WERI-Rb-1 (cell line): ENCODE measurements around the gene MYO1B.

ENCODE experiments used
- DNase-seq: peaks from one replicate; pipeline ENCODE4 v3.0.0-alpha.2; 2020
- H3K27ac ChIP-seq: fragments of 250-450 bp; sonication (Bioruptor Pico); 2 replicates; pipeline ENCODE4 v1.5.1; 2020; ENCODE audit warnings: mild to moderate bottlenecking, moderate library complexity
- H3K27me3 ChIP-seq: fragments of 250-450 bp; sonication (Bioruptor Pico); 2 replicates; pipeline ENCODE4 v1.5.1; 2021; ENCODE audit warnings: mild to moderate bottlenecking, low read depth, moderate library complexity; ENCODE audit not compliant: insufficient read depth, severe bottlenecking
- H3K36me3 ChIP-seq: fragments of 250-450 bp; sonication (Bioruptor Pico); 2 replicates; pipeline ENCODE4 v1.5.1; 2020; ENCODE audit warnings: mild to moderate bottlenecking, moderate library complexity
- H3K4me3 ChIP-seq: 2 replicates; pipeline ENCODE4 v1.5.1; 2011; ENCODE audit warnings: low read depth, mild to moderate bottlenecking, control low read depth, low read length
- H3K9me3 ChIP-seq: fragments of 250-450 bp; sonication (Bioruptor Pico); 2 replicates; pipeline ENCODE4 v1.5.1; 2021; ENCODE audit warnings: mild to moderate bottlenecking, moderate library complexity; ENCODE audit not compliant: severe bottlenecking
- CTCF ChIP-seq: IDR thresholded peaks from 2 replicates; pipeline ENCODE4 v1.5.1; 2011; ENCODE audit warnings: low read depth, mild to moderate bottlenecking, control low read depth, inconsistent platforms, low read length

The MYO1B gene

GRCh38 chr2:191318729-191319078 lies 73.5 kb downstream of the MYO1B start:
- no peaks in the 10 kb centered on the region for H3K36me3 ChIP-seq
- no peaks in the 10 kb centered on the region for H3K27me3 ChIP-seq
- no peak overlapping the region for H3K27ac ChIP-seq
- no peak for DNase-seq
- no peak overlapping the region for H3K4me3 ChIP-seq
- no peaks in the 10 kb centered on the region for H3K9me3 ChIP-seq
- no peak for TF ChIP-seq CTCF

- Histone ChIP-seq H3K9me3 (no peaks in the 10 kb centered on the region), H3K27ac (no peak overlapping the region), H3K36me3 (no peaks in the 10 kb centered on the region), H3K27me3 (no peaks in the 10 kb centered on the region), H3K4me3 (no peak overlapping the region)
- TF ChIP-seq CTCF, result no peak
- no peak for DNase-seq
These were observed 74.0 kb downstream of the MYO1B start for GRCh38 chr2:191319186-191319585.

- H3K4me3 ChIP-seq, result no peak overlapping the region
- DNase-seq, result no peak
- no peak overlapping the region for H3K27ac ChIP-seq
- no peaks in the 10 kb centered on the region for H3K9me3 ChIP-seq
- no peaks in the 10 kb centered on the region for H3K36me3 ChIP-seq
- no peak for TF ChIP-seq CTCF
- H3K27me3 ChIP-seq, result no peaks in the 10 kb centered on the region
These were observed 75.7 kb downstream of the MYO1B start for GRCh38 chr2:191320881-191321280.

GRCh38 chr2:191321861-191322662 lies 76.9 kb downstream of the MYO1B start:
- Histone ChIP-seq H3K9me3 (no peaks in the 10 kb centered on the region), H3K4me3 (no peak overlapping the region), H3K27ac (no peak overlapping the region; the same call in 1 of the 2 replicates), H3K27me3 (no peaks in the 10 kb centered on the region), H3K36me3 (no peaks in the 10 kb centered on the region)
- no peak for TF ChIP-seq CTCF
- peak; percentile 54 for DNase-seq

GRCh38 chr2:191322828-191323506 lies 77.8 kb downstream of the MYO1B start:
- H3K9me3 ChIP-seq, result no peaks in the 10 kb centered on the region
- H3K36me3 ChIP-seq, result no peaks in the 10 kb centered on the region
- H3K27me3 ChIP-seq, result no peaks in the 10 kb centered on the region
- TF ChIP-seq CTCF, result no peak
- H3K27ac ChIP-seq, result no peak overlapping the region; the same call in 1 of the 2 replicates
- no peak overlapping the region for H3K4me3 ChIP-seq
- no peak for DNase-seq
